OCI-LY3 (cell line): ENCODE results near the gene CDS2.

Experiments
- CTCF ChIP-seq: fragments of 200-600, 300-600 bp; sonication (generic); IDR thresholded peaks from 2 replicates; pipeline ENCODE4 v1.5.1; 2014; ENCODE audit warnings: antibody characterized with exemption, low read length, low read depth
- EZH2phosphoT487 ChIP-seq: fragments of 200-600 bp; shearing (Covaris generic); IDR thresholded peaks from 2 replicates; pipeline ENCODE4 v1.6.1; 2018; ENCODE audit warnings: antibody characterized with exemption, mixed run types, low read depth

- TF ChIP-seq CTCF, result no peak
- TF ChIP-seq EZH2phosphoT487, result no peak
Measured at GRCh38 chr20:5188736-5189135, 61.9 kb downstream of the CDS2 start.
